Astrocyte (in vitro differentiated cells and primary cell): ENCODE measurements around the gene HTRA1. TPM values are rescaled to one million over a fixed set of nuclear protein-coding genes. Genes with fewer than 3 reads are reported as not detected.
A peak's percentile ranks its signal among the peaks of the same experiment; 100 is the strongest.

Experiments used
- DNase-seq: peaks from one replicate; pipeline ENCODE4 v3.0.0-alpha.2; 2010; ENCODE audit warnings: low read depth
- FAIRE-seq: peaks from 2 replicates; lab custom pipeline; 2011; peaks lifted over from hg19 to GRCh38; lab: Jason Lieb, UNC
- H2AFZ ChIP-seq: 2 replicates; pipeline ENCODE4 v1.6.0; 2012; ENCODE audit warnings: low read depth, low read length, inconsistent platforms
- H3K27ac ChIP-seq: 2 replicates; pipeline ENCODE4 v1.5.1; 2011; ENCODE audit warnings: low read depth, low read length, inconsistent platforms
- H3K27me3 ChIP-seq: 2 replicates; pipeline ENCODE4 v1.6.0; 2011; ENCODE audit warnings: low read length, inconsistent platforms; ENCODE audit not compliant: insufficient read depth
- H3K36me3 ChIP-seq: 2 replicates; pipeline ENCODE4 v1.5.1; 2011; ENCODE audit warnings: low read length, inconsistent platforms; ENCODE audit not compliant: insufficient read depth
- H3K4me1 ChIP-seq: 2 replicates; pipeline ENCODE4 v1.5.1; 2011; ENCODE audit warnings: low read length, inconsistent platforms; ENCODE audit not compliant: insufficient read depth
- H3K4me2 ChIP-seq: 2 replicates; pipeline ENCODE4 v1.6.0; 2012; ENCODE audit warnings: low read length, inconsistent platforms
- H3K4me3 ChIP-seq: 2 replicates; pipeline ENCODE4 v1.5.1; 2011; ENCODE audit warnings: low read depth, mild to moderate bottlenecking, low read length, inconsistent platforms; ENCODE audit not compliant: insufficient read depth
- H3K79me2 ChIP-seq: 2 replicates; pipeline ENCODE4 v1.6.0; 2012; ENCODE audit warnings: mild to moderate bottlenecking, low read length, inconsistent platforms; ENCODE audit not compliant: insufficient read depth
- H3K9ac ChIP-seq: 2 replicates; pipeline ENCODE4 v1.6.0; 2012; ENCODE audit warnings: mild to moderate bottlenecking, low read length, inconsistent platforms
- H3K9me3 ChIP-seq: 2 replicates; pipeline ENCODE4 v1.5.1; 2012; ENCODE audit warnings: low read depth, mild to moderate bottlenecking, low read length, inconsistent platforms; ENCODE audit not compliant: insufficient read depth
- H4K20me1 ChIP-seq: 2 replicates; pipeline ENCODE4 v1.6.0; 2012; ENCODE audit warnings: low read length, inconsistent platforms; ENCODE audit not compliant: insufficient read depth
- H3K27ac Mint-ChIP-seq: one replicate; pipeline ENCODE4 v1.8.0; 2021; ENCODE audit warnings: mild to moderate bottlenecking, mixed read lengths; ENCODE audit not compliant: unreplicated experiment
- H3K27me3 Mint-ChIP-seq: one replicate; pipeline ENCODE4 v1.8.0; 2021; ENCODE audit warnings: low read depth, mixed read lengths; ENCODE audit not compliant: unreplicated experiment
- H3K36me3 Mint-ChIP-seq: one replicate; pipeline ENCODE4 v1.8.0; 2021; ENCODE audit warnings: low read depth, mixed read lengths; ENCODE audit not compliant: unreplicated experiment
- H3K4me1 Mint-ChIP-seq: one replicate; pipeline ENCODE4 v1.8.0; 2021; ENCODE audit warnings: low read depth, mixed read lengths; ENCODE audit not compliant: unreplicated experiment
- H3K4me3 Mint-ChIP-seq: one replicate; pipeline ENCODE4 v1.8.0; 2021; ENCODE audit warnings: mild to moderate bottlenecking, moderate library complexity, mixed read lengths; ENCODE audit not compliant: unreplicated experiment
- H3K9me3 Mint-ChIP-seq: one replicate; pipeline ENCODE4 v1.8.0; 2021; ENCODE audit warnings: mild to moderate bottlenecking, mixed read lengths; ENCODE audit not compliant: unreplicated experiment
- CTCF ChIP-seq: IDR thresholded peaks from 2 replicates; pipeline ENCODE4 v1.5.1; 2011; ENCODE audit warnings: low read depth, mild to moderate bottlenecking, inconsistent platforms, low read length, moderate library complexity; ENCODE audit not compliant: insufficient read depth
- EZH2 ChIP-seq: IDR thresholded peaks from 2 replicates; pipeline ENCODE4 v1.6.1; 2012; ENCODE audit warnings: mild to moderate bottlenecking, low read length, inconsistent platforms; ENCODE audit not compliant: insufficient read depth
- total RNA-seq: library from RNA; stranded (reverse); gene quantifications from 2 replicates; pipeline ENCODE4 v1.2.1, GENCODE V29; 2021

The HTRA1 gene
- total RNA-seq, 1 donor from 2014 or later = 34.9 TPM

- no peak overlapping the region for H3K4me3 Mint-ChIP-seq
- peaks cover 21% of the 10 kb centered on the region for H3K4me1 Mint-ChIP-seq
- Histone ChIP-seq H3K4me1 (peaks cover 19% of the 10 kb centered on the region), H3K27ac (no peak overlapping the region), H3K79me2 (no peaks in the 10 kb centered on the region), H3K27me3 (no peaks in the 10 kb centered on the region), H3K4me3 (no peak overlapping the region), H2AFZ (no peak overlapping the region), H4K20me1 (no peaks in the 10 kb centered on the region), H3K36me3 (no peaks in the 10 kb centered on the region), H3K9me3 (no peaks in the 10 kb centered on the region), H3K9ac (no peak overlapping the region), H3K4me2 (no peak overlapping the region)
- H3K36me3 Mint-ChIP-seq = peaks cover 9% of the 10 kb centered on the region
- DNase-seq (no peak), FAIRE-seq (no peak)
- peaks cover 10% of the 10 kb centered on the region for H3K27me3 Mint-ChIP-seq
- TF ChIP-seq CTCF (no peak), EZH2 (no peak)
- H3K27ac Mint-ChIP-seq = no peak overlapping the region
- peaks cover 2% of the 10 kb centered on the region for H3K9me3 Mint-ChIP-seq
Measured at GRCh38 chr10:122500194-122500593, 38.8 kb downstream of the HTRA1 start.

- H3K9me3 ChIP-seq = no peaks in the 10 kb centered on the region
- no peaks in the 10 kb centered on the region for H3K79me2 ChIP-seq
- H3K4me1 Mint-ChIP-seq = peaks cover 21% of the 10 kb centered on the region
- H3K27ac Mint-ChIP-seq = no peak overlapping the region
- DNase-seq (no peak), FAIRE-seq (no peak)
- no peaks in the 10 kb centered on the region for H3K36me3 ChIP-seq
- no peak overlapping the region for H3K4me3 Mint-ChIP-seq
- no peak overlapping the region for H3K4me3 ChIP-seq
- no peak overlapping the region for H3K4me2 ChIP-seq
- H3K27me3 Mint-ChIP-seq = peaks cover 10% of the 10 kb centered on the region
- peaks cover 14% of the 10 kb centered on the region for H3K4me1 ChIP-seq
- peaks cover 9% of the 10 kb centered on the region for H3K36me3 Mint-ChIP-seq
- H3K27me3 ChIP-seq = no peaks in the 10 kb centered on the region
- peaks cover 4% of the 10 kb centered on the region for H3K9me3 Mint-ChIP-seq
- no peak overlapping the region for H2AFZ ChIP-seq
- TF ChIP-seq EZH2 (no peak), CTCF (no peak)
- no peak overlapping the region for H3K9ac ChIP-seq
- H4K20me1 ChIP-seq = no peaks in the 10 kb centered on the region
- H3K27ac ChIP-seq = no peak overlapping the region
Measured at GRCh38 chr10:122500726-122501125, 39.4 kb downstream of the HTRA1 start.

GRCh38 chr10:122503012-122503411, 41.7 kb downstream of the HTRA1 start:
- Mint-ChIP-seq H3K4me1 (peaks cover 17% of the 10 kb centered on the region), H3K9me3 (peaks cover 2% of the 10 kb centered on the region)
- no peaks in the 10 kb centered on the region for H4K20me1 ChIP-seq

More at GRCh38 chr10:122503012-122503411, 41.7 kb downstream of the HTRA1 start:
- TF ChIP-seq CTCF = no peak
- no peak for TF ChIP-seq EZH2
- Histone ChIP-seq H3K36me3 (no peaks in the 10 kb centered on the region), H3K9me3 (no peaks in the 10 kb centered on the region), H3K79me2 (no peaks in the 10 kb centered on the region), H3K27ac (no peak overlapping the region), H3K9ac (no peak overlapping the region), H3K27me3 (no peaks in the 10 kb centered on the region), H3K4me3 (no peak overlapping the region), H2AFZ (no peak overlapping the region), H3K4me2 (no peak overlapping the region), H3K4me1 (peaks cover 11% of the 10 kb centered on the region)
- Mint-ChIP-seq H3K4me3 (no peak overlapping the region), H3K36me3 (peaks cover 12% of the 10 kb centered on the region), H3K27me3 (peaks cover 13% of the 10 kb centered on the region), H3K27ac (no peak overlapping the region)
- FAIRE-seq (no peak), DNase-seq (peak; percentile 58)
